HG03378 (cell line): Measurements from ENCODE around the gene ANKMY1.

Experiments
- ATAC-seq: cut with Tn5 transposase; IDR thresholded peaks from one replicate; pipeline ENCODE4 v1.9.1; 2021; ENCODE audit warnings: mild to moderate bottlenecking, moderate library complexity; ENCODE audit not compliant: unreplicated experiment

The ANKMY1 gene

GRCh38 chr2:240480834-240481623 lies 76.8 kb downstream of the ANKMY1 start:
- ATAC-seq = no peak

DNA sequence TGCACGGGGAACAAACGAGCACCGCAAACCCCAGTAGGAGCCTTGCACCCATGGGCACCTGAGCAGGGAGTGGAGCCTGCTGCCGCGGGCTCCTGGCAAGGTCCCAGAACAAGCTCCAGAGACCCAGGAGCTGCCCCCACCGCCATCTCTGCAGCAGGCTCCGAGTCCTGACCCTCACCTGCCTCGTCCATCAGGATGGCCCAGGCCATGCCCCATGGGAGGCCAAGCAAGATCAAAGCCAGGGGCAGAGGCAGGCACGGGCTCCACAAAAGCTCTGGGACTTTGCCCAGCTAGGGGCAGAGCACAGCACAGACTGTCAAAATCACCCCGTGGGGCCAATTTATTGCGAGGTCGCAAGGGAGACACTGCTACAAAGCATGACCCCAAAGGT lies 78.7 kb downstream of the ANKMY1 start:
- no peak for ATAC-seq

DNA sequence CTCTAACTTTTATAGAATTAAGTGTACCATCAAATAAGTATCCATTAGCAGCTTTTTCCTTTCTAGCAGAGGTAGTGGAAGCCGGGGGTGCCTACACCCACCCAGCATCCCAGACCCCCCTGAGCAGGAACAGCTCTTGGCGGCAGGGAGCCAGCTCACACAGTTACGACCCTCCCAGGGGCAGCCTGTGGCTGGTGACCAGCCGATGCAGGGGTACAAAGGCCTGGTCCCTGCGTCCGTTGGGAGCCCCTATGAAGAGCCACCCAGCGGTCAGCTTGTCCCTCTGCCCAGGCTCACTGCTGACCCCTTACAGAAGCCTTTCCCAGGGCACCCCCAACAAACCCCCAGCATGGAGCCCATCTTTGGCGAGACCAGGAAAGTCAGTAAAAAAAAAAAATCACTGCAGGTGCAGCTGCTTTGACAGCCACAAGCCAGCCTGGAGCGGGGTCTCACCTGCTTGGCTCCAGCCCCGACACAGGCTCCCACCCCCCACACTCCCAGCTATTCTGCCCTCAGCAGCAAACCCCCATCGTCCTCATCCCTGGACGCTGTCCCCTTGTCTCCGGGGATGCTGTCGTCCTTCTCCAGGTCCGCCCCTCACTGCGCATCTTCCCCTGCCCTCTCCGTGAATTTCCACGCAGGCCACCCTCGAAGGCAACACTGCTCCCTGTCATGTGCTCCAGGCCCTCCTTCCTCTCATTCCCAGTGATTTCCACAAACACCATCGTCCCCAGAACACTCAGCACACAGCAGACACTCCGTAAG lies 79.3 kb downstream of the ANKMY1 start:
- no peak for ATAC-seq

- no peak for ATAC-seq
Measured at GRCh38 chr2:240477916-240478315, 79.9 kb downstream of the ANKMY1 start.

DNA sequence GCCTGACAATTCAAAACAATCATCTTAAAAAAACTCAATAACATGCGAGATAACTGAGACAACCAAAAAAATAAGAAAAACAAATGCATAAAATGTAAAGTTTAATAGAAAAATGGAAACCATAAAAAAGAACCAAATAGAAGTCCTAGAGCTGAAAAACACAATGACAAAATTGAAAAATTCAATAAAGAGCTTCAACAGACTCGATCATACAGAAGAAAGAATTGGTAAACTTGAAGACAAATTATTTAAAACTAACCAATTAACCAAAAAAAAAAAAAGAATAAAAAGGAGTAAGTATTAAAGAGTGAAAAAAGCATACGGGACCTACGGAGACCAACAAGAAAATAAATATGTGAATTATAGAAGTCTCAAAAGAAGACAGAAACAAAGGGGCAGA lies 84.6 kb downstream of the ANKMY1 start:
- ATAC-seq = no peak

GRCh38 chr2:240472078-240472790 lies 85.6 kb downstream of the ANKMY1 start:
- ATAC-seq = no peak

- no peak for ATAC-seq
Measured at GRCh38 chr2:240469740-240470139, 88.0 kb downstream of the ANKMY1 start.

GRCh38 chr2:240469239-240469636 lies 88.5 kb downstream of the ANKMY1 start:
- ATAC-seq = no peak

DNA sequence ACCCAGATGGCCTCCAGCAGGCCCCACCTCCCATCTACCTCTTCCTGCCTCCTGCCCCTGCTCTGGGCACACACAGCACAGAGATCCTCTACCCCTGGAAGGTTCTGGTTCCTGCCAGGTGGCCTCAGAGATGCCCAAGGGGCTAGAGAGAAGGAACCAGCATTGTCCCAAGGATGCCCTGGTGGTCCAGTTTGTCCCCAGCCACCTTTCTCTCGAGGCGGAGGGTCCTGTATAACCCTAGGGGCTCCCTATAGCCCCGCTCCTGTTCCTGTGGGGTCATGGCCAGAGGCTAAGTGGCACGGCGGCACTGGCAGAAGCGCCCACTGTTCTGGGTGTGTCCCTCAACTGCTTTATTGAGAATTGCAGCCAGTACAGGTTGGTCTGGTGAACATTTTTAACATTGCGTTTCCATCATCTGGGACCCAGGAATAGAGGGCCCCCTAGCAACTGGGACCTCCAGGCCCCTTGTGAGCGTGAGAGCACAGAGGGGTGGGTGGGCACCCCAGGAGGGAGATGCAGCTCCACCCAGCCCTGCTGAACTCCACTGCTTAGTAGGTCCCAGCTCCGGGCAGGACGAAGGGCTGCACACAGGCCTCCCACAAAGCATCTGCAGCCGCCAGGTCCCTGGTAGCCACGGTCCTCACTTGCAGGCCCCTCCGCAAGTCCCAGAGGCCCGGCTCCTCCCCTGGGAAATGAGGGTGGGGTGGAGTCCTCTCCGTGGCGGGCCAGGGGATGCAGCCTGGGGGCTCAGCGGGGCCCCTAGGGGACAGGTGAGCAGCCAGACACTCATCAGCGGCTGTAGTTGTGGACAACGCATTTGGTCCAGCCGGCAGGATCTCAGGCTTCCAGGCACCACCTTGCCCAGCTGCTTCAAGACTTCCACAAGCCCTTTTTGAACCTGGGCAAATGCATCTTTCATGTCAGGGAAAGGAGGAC lies 89.2 kb downstream of the ANKMY1 start:
- no peak for ATAC-seq

- ATAC-seq = no peak
Measured at GRCh38 chr2:240467659-240468302, 90.0 kb downstream of the ANKMY1 start.

DNA sequence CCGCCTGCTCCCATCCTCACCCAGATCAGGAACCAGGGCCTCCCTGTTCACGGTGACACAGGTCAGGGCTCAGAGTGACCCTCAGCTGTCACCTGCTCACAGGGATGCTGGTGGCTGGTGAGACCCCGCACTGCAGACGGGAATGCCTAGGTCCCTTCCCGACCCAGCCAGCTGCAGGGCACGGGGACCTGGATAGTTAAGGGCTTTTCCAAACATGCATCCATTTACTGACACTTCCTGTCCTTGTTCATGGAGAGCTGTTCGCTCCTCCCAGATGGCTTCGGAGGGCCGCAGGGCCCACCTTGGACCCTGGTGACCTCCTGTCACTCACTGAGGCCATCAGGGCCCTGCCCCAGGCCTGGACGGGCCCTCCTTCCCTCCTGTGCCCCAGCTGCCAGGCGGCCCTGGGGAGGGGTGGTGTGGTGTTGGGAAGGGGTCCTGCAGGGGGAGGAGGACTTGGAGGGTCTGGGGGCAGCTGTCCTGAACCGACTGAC lies 90.6 kb downstream of the ANKMY1 start:
- ATAC-seq = no peak

- ATAC-seq = no peak
Measured at GRCh38 chr2:240466579-240467148, 91.1 kb downstream of the ANKMY1 start.

DNA sequence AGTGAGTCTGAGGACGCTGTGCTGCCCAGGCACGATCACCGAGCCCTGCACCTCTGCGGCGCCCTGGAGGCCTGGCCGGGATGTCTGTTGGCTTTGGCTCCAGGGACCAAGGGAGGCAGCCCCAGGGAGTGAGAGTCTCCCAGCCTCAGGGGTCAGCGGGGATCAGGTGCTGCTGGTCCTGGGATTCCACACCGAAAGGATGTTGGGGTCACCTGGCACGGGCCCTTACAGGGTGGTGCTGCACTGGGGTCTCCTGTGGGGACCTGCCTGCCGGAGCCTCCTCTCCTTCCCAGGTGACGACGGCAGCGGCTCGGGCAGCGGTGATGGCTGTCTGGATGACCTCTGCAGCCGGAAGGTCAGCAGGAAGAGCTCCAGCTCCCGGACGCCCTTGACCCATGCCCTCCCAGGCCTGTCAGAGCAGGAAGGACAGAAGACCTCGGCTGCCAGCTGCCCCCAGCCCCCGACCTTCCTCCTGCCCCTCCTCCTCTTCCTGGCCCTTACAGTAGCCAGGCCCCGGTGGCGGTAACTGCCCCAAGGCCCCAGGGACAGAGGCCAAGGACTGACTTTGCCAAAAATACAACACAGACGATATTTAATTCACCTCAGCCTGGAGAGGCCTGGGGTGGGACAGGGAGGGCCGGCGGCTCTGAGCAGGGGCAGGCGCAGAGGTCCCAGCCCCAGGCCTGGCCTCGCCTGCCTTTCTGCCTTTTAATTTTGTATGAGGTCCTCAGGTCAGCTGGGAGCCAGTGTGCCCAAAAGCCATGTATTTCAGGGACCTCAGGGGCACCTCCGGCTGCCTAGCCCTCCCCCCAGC lies 91.8 kb downstream of the ANKMY1 start:
- ATAC-seq = no peak

DNA sequence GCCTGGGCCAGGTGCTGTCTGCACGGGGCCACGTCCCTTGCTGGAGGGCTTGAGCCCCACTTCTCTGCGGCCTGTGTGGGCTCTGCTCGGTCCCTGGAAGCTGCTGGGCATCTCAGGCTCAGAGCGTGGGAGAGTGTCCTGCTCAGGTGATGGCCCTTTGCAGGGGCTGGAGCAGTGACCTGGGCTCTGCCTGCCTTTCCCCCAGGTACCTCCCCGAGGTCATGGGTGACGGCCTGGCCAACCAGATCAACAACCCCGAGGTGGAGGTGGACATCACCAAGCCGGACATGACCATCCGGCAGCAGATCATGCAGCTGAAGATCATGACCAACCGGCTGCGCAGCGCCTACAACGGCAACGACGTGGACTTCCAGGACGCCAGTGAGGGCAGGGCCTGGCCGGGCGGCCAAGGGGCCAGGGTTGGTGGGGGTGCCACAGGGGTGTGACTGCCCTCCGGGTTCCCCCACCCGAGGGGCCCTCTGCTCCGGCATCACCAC lies 92.5 kb downstream of the ANKMY1 start:
- ATAC-seq = no peak

- ATAC-seq = no peak
Measured at GRCh38 chr2:240464514-240465241, 93.1 kb downstream of the ANKMY1 start.

DNA sequence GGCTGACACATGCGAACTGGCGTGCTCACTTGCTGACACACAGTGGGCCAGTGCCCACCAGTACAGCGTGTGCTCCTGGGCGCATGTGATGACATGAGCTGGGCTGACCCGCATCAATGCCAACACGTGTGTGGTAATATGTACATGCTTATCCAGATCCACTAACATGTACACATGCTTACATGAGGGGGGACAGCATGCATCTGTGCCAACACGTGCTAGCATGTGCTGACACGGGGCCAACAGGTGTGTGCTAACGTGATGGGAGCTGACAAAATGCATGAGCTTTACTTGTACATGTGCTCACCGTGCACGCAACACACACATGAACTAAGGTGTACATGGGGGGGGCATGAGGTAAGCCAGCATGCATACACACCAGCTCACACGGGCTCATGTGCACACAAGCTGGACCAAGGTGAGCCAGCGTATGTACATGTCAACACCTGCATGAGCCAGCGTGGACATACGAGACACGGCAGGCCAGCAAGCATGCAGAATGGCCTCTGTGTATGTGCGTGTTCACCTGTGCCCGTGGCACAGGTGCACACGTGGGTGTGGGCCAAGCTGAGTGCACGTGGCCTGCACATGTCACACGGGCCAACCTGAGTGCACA lies 93.8 kb downstream of the ANKMY1 start:
- ATAC-seq = no peak

- ATAC-seq = no peak
Measured at GRCh38 chr2:240463274-240463865, 94.4 kb downstream of the ANKMY1 start.
